ENCODE data around the gene ZYX. TPM values are rescaled to one million over a fixed set of nuclear protein-coding genes. Genes with fewer than 3 reads are reported as not detected.

The ZYX gene
- total RNA-seq, 3 donors from 2014 or later: 60.2 to 61.0 (median 60.4) TPM

DNA sequence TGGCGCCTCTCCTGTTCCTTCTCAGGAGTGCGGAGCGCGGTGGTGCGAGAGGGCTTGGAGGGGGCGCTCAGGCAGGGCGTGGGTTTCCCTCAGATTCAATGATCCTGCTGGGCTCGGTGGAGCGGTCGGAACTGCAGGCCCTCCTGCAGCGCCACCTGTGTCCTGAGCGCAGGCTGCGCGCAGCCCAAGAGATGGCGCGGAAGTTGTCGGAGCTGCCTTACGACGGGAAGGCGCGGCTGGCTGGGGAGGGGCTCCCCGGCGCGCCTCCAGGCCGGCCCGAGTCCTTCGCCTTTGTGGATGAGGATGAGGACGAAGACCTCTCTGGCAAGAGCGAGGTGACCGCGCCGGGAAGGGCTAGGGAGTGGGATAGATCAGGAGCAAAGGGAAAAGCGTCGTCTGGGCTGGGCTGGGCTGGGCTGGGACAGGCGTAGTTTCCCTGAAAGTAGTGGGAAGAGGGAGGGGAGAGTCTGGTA is 35.7 kb upstream of the ZYX start:
- Histone ChIP-seq H3K4me3 (peak overlapping the region in 2 of 3 donors; percentile 28 to 64), H3K27me3 (no peaks in the 10 kb centered on the region), H3K4me1 (no peaks in the 10 kb centered on the region), H3K36me3 (no peaks in the 10 kb centered on the region), H3K9me3 (no peaks in the 10 kb centered on the region), H3K27ac (no peak overlapping the region)
- intact Hi-C loops (cut with DNase I; ENCODE audit: low total_unique reads): no loop called here
- TF ChIP-seq CTCF (IDR thresholded peaks at IDR 0.05) (peak; percentile 22 to 55 (median 27)), POLR2A (IDR thresholded peaks at IDR 0.05) (no peak)
- DNase-seq (ENCODE audit: low spot score in 2 of 2): no peak

- Histone ChIP-seq H3K9me3 (no peaks in the 10 kb centered on the region), H3K4me1 (no peaks in the 10 kb centered on the region), H3K36me3 (no peaks in the 10 kb centered on the region), H3K4me3 (no peak overlapping the region), H3K27ac (no peak overlapping the region), H3K27me3 (no peaks in the 10 kb centered on the region)
- no peak for DNase-seq (ENCODE audit: low spot score in 2 of 2)
- intact Hi-C loops (cut with DNase I; ENCODE audit: low total_unique reads): no loop called here
- no peak for TF ChIP-seq POLR2A (IDR thresholded peaks at IDR 0.05)
- TF ChIP-seq POLR2AphosphoS5 (IDR thresholded peaks at IDR 0.05): no peak
- TF ChIP-seq CTCF (IDR thresholded peaks at IDR 0.05): no peak
Observed at GRCh38 chr7:143346018-143346417, 35.1 kb upstream of the ZYX start.

DNA sequence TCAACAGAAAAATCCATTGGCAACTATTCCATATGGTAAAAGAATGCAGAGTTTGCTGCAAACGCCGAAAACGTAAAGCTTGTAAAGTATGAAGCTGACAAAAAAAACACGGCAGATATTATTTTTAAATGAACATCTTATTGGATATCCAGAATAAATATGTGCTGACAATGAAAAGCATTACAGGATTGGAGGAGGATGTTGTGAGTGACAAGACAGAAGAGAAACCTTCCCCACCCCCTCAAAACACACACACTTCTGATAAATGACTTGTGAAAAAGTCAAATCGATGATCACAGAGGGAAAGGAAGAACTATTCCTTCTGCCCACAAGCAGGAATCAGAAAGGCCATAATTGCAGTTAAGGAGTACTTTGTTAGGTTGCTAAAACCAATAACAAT is 33.2 kb upstream of the ZYX start:
- Histone ChIP-seq H3K36me3 (no peaks in the 10 kb centered on the region), H3K27me3 (no peaks in the 10 kb centered on the region), H3K9me3 (no peaks in the 10 kb centered on the region), H3K4me3 (no peak overlapping the region), H3K27ac (no peak overlapping the region), H3K4me1 (no peaks in the 10 kb centered on the region)
- intact Hi-C loops (cut with DNase I; ENCODE audit: low total_unique reads): no loop called here
- no peak for DNase-seq (ENCODE audit: low spot score in 2 of 2)
- no peak for TF ChIP-seq POLR2AphosphoS5 (IDR thresholded peaks at IDR 0.05)
- TF ChIP-seq CTCF (IDR thresholded peaks at IDR 0.05): no peak
- TF ChIP-seq POLR2A (IDR thresholded peaks at IDR 0.05): no peak

- Histone ChIP-seq H3K27me3 (no peaks in the 10 kb centered on the region), H3K9me3 (no peaks in the 10 kb centered on the region), H3K27ac (no peak overlapping the region), H3K4me3 (no peak overlapping the region), H3K4me1 (no peaks in the 10 kb centered on the region), H3K36me3 (no peaks in the 10 kb centered on the region)
- TF ChIP-seq CTCF (IDR thresholded peaks at IDR 0.05) (no peak), POLR2AphosphoS5 (IDR thresholded peaks at IDR 0.05) (no peak), POLR2A (IDR thresholded peaks at IDR 0.05) (no peak)
- DNase-seq (ENCODE audit: low spot score in 2 of 2): no peak
- intact Hi-C loops (cut with DNase I; ENCODE audit: low total_unique reads): no loop called here
Observed at GRCh38 chr7:143351060-143351459, 30.1 kb upstream of the ZYX start.

DNA sequence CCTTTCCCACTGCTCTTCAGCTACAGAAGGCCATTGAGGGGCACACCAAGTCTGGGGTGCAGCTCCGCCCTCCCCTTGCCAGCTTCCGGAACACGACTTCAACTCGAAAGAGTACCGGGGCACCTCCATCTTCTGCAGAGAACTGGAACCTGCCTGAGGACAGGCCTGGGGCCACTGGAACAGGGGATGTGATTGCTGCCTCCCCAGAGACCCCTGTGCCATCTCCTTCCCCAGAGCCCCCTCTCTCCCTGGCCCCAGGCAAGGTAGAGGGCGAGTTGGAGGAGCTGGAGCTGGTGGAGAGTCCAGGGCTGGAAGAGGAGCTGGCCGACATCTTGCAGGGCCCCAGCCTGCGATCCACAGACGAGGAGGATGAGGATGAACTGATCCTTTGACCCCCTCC is 29.6 kb upstream of the ZYX start:
- Histone ChIP-seq H3K27ac (no peak overlapping the region), H3K27me3 (no peaks in the 10 kb centered on the region), H3K36me3 (no peaks in the 10 kb centered on the region), H3K4me3 (no peak overlapping the region), H3K9me3 (no peaks in the 10 kb centered on the region), H3K4me1 (no peaks in the 10 kb centered on the region)
- intact Hi-C loops (cut with DNase I; ENCODE audit: low total_unique reads): no loop called here
- TF ChIP-seq POLR2AphosphoS5 (IDR thresholded peaks at IDR 0.05) (no peak), CTCF (IDR thresholded peaks at IDR 0.05) (no peak), POLR2A (IDR thresholded peaks at IDR 0.05) (no peak)
- DNase-seq (ENCODE audit: low spot score in 2 of 2): no peak
